GM10266 (cell line): Measurements from ENCODE around the gene CLCN7.

ENCODE experiments used
- DNase-seq: peaks from one replicate; pipeline ENCODE4 v3.0.0; 2012; ENCODE audit errors: extremely low spot score
- CTCF ChIP-seq: IDR thresholded peaks from 2 replicates; pipeline ENCODE4 v1.5.1; 2012; ENCODE audit warnings: mild to moderate bottlenecking, low read depth; ENCODE audit not compliant: control insufficient read depth, insufficient read depth; ENCODE audit errors: missing control alignments

Gene CLCN7

DNA sequence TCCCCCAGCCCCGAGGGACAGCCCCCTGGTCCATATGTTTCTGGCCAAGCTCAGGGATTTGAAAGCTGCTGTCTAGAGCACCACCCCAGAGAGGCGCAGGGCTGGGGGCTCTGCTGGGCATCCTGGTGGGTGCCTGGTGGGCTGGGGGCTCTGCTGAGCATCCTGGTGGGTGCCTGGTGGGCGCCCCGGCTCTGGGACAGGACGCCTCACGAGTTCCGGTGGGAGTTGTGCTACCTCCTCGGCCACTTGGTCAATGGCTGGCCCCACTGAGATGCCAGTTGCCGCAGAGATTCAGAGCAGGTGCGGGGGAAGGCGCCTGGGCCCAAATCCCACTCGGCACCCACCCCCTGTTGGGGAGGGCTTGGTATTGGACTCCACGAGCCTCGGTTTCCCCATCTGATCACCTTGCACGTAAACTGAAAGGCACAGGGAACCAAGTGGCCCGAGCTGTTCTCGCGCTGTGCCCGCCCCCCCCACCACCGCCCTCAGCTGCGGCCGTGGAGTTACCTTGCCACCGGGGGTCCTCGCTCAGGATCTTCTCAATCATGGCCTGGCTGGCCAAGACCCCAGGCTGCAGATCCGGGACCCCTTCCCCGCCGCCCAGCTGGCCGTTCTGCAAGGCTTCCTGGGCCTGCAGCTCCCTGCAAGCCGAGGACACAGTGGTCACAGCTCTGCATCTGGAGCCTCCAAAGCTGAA, 73.6 kb downstream of the CLCN7 start:
- no peak for DNase-seq
- no peak for TF ChIP-seq CTCF

DNA sequence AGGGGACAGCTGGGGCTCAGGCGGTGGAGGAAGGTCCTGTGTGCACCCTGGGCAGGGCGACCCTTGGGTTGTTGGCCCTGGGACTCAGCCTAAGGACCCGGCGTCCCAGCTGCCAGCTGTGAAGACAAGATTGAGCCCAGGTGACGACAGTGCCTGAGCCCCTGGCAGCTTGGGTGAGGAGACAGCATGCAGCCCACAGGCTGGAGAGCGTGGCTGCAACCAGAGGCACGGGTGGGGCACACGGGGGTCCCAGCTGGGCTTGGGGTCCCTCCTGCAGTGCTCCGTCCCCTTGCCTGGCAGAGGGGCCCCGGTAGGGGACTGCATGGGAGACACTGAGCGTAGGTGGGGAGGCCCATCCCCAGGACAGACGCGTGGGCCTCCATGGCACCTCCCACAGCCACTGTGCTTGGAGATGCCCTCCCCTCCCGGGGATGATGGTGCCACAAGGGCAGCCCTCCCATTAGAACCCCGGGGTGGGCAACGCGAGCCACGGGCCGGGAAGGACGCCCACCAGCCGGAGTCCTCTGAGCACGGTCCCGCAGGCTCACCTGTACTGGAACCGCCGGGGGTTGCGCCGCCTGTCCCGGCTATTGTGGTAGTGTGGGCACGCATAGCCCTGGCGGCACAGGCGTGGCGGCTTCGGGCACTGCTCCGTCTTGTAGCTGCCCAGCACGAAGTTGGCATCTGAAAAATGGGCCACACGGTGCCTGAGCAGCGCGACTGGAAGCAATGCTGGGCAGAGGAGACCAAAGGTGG, 75.8 kb downstream of the CLCN7 start:
- no peak for DNase-seq
- TF ChIP-seq CTCF = no peak

GRCh38 chr16:1398351-1398750, 76.5 kb downstream of the CLCN7 start:
- DNase-seq = no peak
- TF ChIP-seq CTCF = no peak

DNA sequence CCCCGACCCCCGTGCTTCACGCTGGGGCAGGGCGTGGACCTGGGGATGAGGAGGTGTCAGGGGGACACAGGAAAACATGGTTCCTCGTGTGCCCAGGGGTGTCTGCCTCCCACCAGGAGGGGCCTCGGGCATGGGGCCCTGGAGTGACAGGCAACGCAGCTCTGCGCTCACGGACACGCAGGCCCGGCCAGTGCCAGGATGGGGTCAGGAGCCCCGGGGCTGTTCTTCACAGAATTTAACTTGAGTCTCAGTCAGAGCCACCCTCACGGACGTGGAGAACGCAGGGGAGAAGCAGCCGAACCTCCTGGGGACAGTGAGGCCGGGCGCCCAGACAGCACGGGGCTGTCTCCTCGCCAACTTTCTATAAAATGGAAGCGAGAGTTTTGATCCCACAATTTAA, 77.0 kb downstream of the CLCN7 start:
- no peak for DNase-seq
- TF ChIP-seq CTCF = no peak

- TF ChIP-seq CTCF = no peak
- DNase-seq = no peak
These were observed 79.3 kb downstream of the CLCN7 start for GRCh38 chr16:1395444-1396031.
